GM12873 (cell line): Measurements from ENCODE around the gene ACLY.

ENCODE experiments used
- TF ChIP-seq, protein P1 (sequence below): IDR thresholded peaks from 2 replicates; pipeline ENCODE4 v1.5.1; 2012; ENCODE audit warnings: low read depth, mild to moderate bottlenecking, moderate library complexity, low read length, control low read depth; ENCODE audit not compliant: insufficient read depth; ENCODE audit errors: missing control alignments

The ACLY gene

DNA sequence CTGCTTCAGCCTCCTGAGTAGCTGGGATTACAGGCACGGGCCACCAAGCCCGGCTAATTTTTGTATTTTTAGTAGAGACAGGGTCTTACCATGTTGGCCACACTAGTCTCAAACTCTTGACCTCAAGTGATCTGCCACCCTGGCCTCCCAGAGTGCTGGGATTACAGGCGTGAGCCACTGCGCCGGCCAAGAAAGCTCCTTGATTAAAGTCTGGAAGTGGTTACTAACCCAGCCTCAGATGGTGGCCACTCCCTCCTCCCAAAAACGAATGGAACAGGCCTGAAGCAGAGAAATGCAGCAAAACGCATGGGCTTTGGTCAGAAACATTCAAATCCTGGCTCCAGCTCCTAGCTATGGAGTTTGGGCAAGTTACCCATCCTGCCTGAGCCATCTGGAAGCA, 94.7 kb downstream of the ACLY start:
- TF ChIP-seq, protein P1, sequence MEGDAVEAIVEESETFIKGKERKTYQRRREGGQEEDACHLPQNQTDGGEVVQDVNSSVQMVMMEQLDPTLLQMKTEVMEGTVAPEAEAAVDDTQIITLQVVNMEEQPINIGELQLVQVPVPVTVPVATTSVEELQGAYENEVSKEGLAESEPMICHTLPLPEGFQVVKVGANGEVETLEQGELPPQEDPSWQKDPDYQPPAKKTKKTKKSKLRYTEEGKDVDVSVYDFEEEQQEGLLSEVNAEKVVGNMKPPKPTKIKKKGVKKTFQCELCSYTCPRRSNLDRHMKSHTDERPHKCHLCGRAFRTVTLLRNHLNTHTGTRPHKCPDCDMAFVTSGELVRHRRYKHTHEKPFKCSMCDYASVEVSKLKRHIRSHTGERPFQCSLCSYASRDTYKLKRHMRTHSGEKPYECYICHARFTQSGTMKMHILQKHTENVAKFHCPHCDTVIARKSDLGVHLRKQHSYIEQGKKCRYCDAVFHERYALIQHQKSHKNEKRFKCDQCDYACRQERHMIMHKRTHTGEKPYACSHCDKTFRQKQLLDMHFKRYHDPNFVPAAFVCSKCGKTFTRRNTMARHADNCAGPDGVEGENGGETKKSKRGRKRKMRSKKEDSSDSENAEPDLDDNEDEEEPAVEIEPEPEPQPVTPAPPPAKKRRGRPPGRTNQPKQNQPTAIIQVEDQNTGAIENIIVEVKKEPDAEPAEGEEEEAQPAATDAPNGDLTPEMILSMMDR: no peak

DNA sequence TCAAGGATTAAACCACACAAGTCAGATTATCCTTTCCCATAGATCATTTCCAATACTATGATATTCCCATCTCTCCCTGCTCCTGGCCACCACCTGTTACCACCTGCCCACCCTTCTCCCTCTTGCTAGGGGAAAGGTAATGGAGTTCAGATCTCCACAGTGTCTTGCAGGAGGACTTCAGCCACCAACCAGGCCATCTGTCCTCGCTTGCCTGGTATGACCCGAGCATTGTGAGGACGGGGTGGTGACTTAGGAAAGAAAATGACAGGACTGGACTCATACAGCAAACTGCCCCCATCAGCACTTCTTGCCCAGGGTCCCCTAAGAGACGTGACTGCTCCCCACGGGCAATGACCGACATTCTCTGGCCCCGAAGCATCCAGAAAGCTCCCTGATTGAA, 95.2 kb downstream of the ACLY start:
- TF ChIP-seq, protein P1: no peak

DNA sequence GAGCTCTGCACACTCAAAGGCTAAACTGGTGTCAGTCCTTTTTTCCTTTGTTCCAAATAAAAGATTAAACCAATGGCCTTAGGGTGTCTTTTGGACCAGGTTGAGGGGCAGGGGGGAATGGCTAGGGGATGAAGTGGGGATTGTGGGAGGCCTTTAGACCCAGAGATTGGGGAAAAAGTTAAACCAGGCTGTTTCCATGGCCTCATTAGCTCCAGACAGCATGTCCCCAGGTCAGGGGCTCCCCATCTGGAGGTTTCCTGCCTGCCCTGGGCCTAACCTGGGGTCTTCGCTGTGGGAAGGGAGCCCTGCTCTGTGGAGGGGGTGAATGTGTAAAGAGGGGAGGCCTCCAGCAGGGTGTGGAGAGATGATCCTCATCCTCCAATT, 95.6 kb downstream of the ACLY start:
- TF ChIP-seq, protein P1: no peak

DNA sequence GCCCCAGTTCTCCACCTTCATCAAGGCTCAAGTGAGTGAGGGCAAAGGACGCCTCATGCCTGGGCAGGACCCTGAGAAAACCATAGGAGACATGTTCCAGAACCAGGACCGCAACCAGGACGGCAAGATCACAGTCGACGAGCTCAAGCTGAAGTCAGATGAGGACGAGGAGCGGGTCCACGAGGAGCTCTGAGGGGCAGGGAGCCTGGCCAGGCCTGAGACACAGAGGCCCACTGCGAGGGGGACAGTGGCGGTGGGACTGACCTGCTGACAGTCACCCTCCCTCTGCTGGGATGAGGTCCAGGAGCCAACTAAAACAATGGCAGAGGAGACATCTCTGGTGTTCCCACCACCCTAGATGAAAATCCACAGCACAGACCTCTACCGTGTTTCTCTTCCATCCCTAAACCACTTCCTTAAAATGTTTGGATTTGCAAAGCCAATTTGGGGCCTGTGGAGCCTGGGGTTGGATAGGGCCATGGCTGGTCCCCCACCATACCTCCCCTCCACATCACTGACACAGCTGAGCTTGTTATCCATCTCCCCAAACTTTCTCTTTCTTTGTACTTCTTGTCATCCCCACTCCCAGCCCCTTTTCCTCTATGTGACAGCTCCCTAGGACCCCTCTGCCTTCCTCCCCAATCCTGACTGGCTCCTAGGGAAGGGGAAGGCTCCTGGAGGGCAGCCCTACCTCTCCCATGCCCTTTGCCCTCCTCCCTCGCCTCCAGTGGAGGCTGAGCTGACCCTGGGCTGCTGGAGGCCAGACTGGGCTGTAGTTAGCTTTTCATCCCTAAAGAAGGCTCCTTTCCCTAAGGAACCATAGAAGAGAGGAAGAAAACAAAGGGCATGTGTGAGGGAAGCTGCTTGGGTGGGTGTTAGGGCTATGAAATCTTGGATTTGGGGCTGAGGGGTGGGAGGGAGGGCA, 96.3 kb downstream of the ACLY start:
- TF ChIP-seq, protein P1: no peak

DNA sequence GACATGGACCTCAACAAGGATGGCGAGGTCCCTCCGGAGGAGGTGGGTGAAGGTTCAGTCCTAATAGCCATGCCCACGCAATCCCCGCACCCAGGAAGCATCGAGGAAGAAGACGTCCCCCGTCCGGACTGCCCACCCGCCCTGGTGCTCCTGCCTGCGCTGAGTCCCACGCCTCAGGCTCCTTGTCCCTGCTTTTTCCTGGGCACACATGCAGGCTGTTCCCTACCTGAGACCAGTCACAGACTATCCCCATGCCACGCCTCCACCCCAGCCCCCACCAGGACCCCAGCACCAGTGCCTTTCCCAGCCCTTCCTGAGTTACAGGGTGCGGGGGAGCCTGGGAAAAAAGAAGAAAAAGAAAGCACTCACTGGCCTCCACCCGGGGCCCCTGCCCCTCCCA, 97.0 kb downstream of the ACLY start:
- TF ChIP-seq, protein P1: no peak

DNA sequence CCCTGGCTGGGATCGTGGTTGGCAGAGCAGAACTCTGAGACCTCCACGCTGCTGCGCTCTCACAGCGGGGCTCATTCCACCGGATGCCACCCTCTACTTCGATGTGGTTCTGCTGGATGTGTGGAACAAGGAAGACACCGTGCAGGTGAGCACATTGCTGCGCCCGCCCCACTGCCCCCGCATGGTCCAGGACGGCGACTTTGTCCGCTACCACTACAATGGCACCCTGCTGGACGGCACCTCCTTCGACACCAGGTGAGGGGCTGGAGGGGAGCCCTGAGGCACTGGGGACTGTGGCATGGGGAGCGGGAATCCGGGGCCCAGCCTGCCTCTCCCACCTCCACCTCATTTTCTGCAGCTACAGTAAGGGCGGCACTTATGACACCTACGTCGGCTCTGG, 100.7 kb downstream of the ACLY start:
- TF ChIP-seq, protein P1: no peak
